Activated T-cell treated with anti-CD3 and anti-CD28 coated beads, Interleukin-2, amount 50 U/mL, for 48 hours (primary cell): Measurements from ENCODE around the gene PAFAH1B2.
A peak's percentile ranks its signal among the peaks of the same experiment; 100 is the strongest.
"Not testable (repeated sequence)": the region's sequence is repeated elsewhere in the genome, so short reads cannot be mapped to it uniquely, and the experiment has no call there.

Experiments
- DNase-seq, 2 experiments: peaks; one replicate each; pipeline ENCODE4 v3.0.0-alpha.2; 2020

PAFAH1B2 gene

DNA sequence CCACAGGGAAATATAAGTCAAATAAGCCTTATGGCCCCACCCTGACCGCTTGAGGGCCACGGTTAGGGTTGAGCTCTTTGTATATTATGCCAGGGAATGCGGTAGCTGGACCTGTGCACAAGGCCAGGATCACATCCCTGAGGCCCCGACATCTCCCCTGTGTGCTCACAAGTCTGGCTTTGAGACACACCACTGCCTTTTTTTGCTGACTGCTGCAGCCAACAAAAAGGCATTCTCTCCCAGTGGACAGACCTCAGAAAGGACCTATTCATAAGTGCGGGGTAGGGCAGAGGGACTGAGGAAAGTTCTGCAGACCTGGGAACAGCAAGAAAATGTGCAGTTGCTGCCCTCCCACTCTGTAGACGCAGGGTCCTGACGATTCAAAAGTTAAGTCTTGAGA, 31.0 kb downstream of the PAFAH1B2 start:
- DNase-seq, result no peak

DNA sequence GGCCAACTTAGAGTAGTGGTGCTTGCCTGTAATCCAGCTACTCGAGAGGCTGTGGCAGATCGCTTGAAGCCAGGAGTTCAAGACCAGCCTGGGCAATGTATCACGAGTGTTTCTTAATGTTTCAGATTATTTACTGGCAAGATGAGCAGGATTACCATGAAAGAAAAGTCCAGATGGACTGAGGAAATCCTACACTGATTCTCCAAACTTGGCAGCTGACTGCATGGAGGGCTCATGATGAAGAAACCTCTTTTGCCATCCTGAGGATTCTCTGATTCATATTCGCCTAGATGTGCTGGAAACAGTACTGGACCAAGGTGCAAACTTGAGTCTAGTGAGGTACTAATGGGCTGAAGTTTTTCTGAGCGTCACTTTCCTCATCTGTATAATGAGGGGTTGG, 31.7 kb downstream of the PAFAH1B2 start:
- no peak for DNase-seq

DNA sequence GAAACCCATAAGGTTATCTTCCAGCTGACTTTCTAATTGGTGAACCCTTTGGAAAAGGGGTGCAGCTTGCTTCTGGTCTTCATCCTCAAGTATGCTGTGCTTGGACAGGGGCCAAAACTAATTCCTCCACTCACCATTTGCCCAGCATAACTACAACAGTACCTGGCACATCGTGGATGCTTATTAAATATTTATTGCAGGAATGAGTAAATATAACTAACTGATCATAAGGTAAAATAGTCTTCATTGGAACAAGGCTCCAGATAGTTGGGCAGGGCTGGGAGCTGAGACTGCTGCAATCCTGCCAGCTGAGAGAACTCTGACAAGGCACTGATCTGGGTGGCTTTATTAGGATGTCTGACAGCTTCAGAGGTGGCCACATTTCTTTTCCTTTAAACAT, 32.1 kb downstream of the PAFAH1B2 start:
- no peak for DNase-seq

DNA sequence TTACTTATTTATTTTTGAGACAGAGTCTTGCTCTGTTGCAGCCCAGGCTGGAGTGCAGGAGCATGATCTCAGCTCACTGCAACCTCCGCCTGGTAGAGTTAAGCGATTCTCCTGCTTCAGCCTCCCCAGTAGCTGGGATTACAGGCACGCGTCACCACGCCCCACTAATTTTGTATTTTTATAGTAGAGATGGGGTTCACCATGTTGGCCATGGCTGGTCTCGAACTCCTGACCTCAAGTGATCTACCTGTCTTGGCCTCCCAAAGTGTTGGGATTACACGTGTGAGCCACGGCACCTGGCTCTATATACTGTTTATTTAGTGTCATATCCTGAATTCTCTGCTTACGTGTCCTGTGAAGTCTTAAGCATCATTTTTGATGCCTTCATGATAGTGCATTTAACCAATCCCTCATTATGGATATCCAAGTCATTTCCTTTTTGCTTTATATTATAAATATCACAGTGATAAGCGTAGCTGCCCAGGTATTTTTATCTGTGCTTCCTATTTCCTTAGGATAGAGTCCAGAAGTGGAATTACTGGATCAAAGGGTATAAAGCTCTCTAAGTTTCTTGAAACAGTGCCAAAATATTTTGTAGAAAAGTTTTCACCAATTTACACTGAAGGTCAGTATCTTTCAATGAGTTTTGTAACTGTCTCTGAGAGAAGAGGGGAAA, 33.6 kb downstream of the PAFAH1B2 start:
- peak in 1 of 2 experiments; percentile 15 for DNase-seq

DNA sequence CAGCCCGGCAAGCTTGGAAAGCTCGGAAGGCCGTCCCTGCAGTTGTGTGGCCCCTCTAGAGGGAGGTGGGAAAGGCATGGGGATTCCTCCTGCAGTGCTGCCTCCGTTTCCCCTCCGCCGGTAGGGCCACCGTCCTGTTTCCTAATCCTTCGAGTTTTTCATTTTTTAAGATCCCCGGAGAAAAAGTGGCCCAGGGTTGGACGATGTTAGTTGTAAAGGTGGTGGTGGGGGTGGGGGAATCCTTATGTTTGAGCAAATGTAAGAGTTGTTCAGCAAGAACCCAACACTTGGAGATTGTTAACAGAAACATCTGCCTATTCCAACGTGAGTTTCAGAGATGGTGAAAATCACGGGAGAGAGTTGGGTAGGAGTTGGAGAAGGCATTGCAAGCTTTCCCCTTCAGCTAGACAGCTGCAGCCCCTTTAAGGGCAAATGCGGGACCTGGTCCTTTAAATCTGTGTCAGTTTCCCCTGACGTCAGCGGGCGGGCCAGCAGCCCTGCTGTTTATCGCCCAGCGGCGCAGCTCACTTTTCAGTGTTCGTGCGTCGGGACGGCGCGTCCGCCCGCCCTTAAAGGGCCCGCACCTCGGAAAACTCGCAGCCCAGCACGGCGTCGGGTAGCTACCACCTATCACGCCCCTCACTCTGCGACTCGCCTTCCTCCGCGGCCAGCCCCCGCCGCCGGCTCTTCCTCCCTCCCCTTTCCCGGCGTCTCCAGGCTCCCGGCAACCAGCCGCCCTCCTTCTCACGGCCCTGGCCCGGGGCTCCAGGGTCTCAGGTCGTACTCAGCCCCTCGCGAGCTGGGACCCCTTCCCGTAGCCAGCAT, 34.3 kb downstream of the PAFAH1B2 start, which contains the start of gene SIDT2:
SIDT2 (plus strand) TSS at position 534 of the 825 bp plus-strand sequence. CDS start 521 bp downstream, outside the sequence.
- DNase-seq, result peak; percentile 88 to 91

DNA sequence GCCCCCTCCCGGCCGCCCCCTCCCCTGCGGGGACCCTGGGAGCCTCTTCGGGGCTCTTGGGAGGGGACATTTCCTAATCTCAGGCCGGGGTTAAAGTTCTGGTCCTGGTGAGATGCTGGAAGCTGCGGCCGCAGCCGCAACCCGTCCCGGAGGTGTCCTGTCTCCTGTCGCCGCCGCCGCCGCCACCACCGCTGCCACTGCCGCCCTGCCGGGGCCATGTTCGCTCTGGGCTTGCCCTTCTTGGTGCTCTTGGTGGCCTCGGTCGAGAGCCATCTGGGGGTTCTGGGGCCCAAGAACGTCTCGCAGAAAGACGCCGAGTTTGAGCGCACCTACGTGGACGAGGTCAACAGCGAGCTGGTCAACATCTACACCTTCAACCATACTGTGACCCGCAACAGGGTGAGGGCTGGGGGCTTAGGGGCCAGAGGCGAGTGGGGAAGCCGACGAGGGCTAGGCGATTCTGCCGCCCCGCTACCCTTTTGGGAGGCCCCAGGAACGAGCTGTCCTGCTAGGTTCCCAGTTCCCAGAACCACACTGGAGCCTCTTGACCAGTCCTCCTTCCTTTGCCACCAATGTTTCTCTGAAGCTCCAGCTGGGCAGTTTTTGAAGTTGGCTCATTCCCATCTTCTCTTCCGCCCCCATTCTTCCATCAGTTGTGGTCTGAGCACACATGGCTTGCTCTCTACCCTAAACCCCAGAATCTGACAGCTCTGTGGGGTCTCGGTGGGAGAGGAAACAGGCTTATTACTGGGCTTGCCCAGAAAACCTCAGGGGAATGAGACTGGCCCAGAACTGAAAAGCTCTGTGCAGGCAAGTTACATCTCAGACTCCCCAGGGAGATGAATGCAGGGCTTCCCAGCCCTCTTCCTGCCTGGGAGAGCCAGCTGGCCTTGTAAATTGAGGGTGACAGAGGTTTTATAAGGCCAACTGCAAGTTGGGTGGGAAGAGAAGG, 35.2 kb downstream of the PAFAH1B2 start:
- peak; percentile 65 for DNase-seq

DNA sequence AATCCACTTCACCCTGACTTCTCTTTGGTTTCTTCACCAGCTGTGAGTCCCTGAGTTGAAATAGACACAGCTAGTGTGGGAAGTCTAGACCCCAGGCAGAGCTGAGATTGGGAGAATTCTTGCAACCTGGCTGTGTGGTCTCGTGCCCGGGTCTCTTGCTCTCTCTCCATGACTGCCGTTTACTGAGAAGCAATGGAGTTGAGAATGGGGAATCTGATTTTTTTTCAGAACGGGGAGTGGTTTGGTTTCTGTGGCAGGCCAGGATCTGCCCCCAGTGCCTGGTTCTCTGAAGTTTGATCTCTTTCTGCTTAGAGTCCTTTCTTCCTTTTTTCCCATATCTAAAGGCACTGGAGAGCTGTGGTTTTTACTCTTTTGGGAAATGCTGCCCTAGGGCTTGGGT, 35.9 kb downstream of the PAFAH1B2 start:
- DNase-seq, result no peak

DNA sequence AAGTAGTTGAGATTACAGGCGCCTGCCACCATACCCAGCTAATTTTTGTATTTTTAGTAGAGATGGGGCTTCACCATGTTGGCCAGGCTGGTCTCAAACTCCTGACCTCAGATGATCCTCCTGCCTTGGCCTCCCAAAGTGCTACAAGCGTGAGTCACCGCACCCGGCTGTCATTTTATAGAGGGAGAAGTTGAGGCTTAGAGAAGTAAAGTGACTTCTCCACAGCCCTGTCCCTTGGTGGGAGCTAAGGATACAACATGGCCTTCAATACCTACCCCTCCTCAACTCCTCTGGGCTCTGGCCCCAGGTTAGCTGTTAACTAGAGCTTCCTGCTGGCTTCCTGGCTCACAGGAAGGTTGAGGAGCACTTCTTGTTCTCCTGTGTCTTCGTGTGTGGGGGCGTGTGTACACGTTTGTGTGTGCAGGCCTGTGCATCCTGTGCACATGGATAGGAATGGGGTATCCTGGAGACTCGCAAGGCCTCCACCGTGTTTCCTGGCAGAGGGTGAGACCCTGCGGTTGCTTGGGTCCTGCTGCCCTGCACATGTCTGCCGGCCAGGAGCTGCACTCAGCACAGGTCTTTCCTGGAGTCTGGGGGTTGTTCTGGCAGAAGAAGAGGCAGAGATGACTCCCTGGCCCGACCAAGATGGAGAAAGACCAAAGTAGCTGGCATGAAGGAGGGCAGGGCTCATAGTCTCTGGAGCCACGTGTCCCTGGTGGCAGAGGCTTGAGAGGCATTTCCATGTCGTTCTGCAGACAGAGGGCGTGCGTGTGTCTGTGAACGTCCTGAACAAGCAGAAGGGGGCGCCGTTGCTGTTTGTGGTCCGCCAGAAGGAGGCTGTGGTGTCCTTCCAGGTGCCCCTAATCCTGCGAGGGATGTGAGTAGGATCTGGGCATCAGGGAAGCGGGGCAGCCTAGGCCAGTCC, 36.8 kb downstream of the PAFAH1B2 start:
- peak; percentile 71 to 75 for DNase-seq

DNA sequence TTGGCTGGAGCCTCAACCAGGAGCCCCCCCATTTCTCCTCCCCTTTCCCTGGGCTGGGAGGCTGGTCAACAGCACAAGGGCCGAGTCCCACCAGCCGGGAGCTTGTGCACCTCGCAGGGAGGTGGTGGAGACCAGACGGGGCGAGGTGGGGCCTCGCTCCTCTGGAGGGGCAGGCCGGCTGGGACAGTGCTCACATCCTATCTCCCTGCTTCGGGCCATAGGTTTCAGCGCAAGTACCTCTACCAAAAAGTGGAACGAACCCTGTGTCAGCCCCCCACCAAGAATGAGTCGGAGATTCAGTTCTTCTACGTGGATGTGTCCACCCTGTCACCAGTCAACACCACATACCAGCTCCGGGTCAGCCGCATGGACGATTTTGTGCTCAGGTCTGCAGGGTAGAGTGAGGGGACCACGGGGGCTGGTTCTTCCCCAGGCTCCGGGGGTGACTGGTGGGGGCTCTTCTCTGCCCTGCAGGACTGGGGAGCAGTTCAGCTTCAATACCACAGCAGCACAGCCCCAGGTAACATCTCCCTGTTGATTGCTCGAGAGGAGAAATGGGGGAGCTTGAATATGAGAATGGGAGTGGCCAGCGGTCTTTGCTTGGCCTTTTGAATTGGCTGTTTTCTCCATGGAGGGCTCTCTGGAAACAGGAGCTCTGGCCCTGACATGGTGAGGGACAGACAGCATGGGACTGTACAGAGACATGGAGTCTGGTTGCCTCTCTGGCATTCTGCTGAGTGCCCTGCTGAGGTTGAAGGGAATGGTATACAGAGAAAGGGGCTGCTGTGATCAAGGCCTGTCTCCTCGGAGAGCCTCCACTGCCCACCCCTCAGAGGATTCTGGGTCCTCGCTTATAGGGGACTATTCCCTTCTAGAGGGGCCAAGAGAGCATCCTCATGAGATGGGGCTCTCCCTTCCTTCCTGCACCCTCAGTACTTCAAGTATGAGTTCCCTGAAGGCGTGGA, 37.8 kb downstream of the PAFAH1B2 start:
- peak in 1 of 2 experiments; percentile 7 for DNase-seq

DNA sequence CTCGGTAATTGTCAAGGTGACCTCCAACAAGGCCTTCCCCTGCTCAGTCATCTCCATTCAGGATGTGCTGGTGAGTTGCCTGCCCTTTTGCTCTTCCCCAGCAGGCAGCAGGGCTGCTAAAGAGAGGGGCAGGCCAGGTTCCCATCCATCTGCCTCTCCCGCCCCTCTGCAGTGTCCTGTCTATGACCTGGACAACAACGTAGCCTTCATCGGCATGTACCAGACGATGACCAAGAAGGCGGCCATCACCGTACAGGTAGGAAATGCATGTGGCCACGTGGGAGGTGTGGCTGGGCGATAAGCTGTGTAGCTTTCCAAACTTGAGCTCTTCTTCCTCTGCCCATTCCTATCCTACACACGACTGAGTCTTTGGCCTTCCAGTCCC, 38.5 kb downstream of the PAFAH1B2 start:
- DNase-seq, result peak in 1 of 2 experiments; percentile 9

DNA sequence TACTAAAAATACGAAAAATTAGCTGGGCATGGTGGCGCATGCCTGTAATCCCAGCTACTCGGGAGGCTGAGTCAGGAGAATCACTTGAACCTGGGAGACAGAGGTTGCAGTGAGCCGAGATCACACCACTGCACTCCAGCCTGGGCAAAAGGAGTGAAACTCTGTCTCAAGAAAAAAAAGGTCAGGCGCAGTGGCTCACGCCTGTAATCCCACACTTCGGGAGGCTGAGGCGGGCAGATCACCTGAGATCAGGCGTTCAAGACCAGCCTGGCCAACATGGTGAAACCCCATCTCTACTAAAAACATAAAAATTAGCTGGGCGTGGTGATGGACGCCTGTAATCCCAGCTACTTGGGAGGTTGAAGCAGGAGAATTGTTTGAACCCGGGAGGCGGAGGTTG, 39.1 kb downstream of the PAFAH1B2 start:
- DNase-seq, result not testable (repeated sequence)

DNA sequence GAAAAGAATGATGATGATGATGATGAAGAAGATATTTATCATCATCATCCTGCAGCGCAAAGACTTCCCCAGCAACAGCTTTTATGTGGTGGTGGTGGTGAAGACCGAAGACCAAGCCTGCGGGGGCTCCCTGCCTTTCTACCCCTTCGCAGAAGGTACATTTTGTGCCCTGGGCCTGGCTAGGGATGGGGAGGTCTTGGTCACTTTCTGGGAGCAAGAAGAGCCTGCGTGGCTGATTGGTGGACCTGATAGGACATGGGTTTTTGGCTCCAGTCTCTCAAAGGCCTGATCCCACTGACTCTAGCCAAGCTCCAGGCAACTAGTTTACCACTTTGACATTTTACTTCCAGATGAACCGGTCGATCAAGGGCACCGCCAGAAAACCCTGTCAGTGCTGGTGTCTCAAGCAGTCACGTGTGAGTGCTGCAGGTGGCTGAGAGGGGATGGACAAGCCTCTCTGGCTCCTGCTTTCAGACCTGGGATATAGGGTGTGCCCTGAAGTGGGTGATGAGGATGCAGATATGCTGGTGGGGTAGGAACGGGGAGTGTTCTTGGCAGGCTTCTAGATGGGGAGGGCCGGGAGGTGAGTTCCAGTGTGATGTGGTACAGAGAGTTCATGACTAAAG, 39.8 kb downstream of the PAFAH1B2 start:
- peak; percentile 6 to 10 for DNase-seq

DNA sequence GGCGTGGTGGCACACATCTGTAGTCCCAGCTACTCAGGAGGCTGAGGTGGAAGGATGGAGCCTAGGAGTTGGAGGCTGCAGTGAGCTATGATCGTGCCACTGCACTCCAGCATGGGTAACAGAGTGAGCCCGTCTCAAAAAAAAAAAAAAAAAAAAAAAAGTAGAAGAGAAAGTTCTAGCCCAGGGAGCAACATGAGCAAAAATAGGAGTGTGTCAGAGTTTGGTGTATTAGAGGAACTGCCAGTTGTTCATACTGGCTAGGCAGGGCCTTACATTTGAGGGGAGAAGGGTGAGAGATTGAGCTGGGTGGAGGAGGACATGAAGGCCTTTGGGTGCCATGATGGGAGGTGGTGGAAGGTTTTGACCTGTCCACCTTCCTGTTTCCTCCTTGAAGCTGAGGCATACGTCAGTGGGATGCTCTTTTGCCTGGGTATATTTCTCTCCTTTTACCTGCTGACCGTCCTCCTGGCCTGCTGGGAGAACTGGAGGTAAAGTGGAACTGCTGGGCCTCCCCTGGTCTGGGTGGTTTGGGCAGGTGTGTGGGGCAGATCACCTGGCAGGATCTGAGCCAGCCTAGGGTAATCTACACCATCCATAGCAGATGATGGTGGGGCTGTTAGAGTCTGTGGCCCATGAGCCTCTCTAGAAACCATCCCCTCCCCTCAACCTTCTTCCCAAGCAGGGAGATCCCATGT, 41.8 kb downstream of the PAFAH1B2 start:
- DNase-seq, result no peak

DNA sequence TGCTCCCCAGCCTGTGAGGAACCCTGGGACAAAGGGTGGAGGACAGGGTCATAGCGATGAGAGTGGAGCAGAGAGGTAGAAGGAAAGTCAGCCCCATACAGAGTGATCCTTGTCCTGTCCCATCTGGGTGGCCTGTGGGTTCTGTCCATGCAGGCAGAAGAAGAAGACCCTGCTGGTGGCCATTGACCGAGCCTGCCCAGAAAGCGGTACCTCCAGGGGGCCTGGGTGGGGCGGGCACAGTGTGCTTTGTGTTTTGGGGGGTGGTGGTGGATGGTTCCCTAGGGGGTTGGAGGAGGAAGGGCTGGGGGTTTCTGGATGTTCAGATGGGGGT, 42.3 kb downstream of the PAFAH1B2 start:
- DNase-seq, result no peak

DNA sequence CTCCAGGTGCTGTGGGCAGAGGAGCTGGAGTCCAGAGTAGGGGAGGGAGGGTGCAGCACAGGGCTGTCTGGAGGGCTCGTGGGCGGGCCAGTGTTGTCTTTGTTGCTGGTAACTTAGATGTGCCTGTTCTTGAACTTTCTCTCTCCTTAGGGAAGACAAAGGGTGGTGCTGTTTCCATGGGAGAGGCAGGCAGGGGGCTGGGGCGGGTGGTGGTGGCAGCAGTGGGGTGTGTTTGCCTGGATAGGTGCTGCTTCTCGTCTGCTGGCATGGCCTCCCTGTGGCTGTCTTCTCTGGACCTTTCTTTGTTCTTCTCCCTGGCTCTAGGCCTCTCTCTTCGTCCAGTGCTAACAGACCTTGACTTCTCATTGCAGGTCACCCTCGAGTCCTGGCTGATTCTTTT, 42.9 kb downstream of the PAFAH1B2 start:
- DNase-seq, result no peak

DNA sequence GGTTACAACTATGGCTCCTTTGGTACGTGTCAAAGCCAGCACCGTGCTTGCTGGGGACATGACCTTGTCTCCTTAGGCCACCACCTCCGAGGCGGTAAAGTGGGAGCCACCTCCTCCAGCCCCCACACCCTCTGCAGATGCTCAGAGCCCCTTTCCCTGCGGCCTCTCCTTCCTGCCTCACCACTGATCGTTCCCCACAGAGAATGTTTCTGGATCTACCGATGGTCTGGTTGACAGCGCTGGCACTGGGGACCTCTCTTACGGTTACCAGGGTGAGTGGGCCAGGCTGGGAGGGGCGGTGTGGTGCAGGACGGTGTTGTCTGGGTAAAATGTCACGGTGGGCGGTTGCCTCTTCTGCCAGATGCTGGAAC, 43.3 kb downstream of the PAFAH1B2 start:
- DNase-seq, result no peak

DNA sequence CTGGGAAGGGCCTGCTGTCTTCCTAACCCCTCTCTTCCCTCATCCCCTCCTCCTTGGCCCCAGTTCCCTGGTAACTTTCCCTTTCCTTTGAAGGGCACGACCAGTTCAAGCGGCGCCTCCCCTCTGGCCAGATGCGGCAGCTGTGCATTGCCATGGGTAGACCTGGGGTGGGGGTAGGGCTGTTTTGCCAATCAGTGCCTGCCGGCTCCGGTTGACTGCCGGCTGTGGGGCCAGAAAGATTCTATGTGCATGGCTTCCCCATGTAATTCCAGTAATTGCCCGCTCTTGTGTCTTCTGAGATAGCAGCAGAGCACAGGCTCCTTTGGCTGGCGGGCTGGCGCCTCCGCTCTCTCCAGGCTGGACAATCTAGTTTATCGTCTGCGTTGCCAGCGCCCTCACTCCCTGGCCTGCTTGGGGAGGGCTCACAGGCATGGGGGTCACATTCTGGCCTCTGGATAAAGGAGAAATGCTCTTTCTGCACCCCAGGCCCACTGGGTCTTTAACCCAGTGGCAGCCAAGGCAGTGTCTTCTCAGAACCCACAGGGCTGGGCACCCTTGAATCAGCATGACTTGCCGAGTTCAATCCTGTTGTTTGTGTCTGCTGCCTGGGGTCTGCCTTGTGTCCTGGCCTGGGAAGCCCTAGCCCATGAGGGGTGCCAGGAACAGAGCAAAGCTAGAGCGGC, 43.9 kb downstream of the PAFAH1B2 start:
- DNase-seq, result no peak

DNA sequence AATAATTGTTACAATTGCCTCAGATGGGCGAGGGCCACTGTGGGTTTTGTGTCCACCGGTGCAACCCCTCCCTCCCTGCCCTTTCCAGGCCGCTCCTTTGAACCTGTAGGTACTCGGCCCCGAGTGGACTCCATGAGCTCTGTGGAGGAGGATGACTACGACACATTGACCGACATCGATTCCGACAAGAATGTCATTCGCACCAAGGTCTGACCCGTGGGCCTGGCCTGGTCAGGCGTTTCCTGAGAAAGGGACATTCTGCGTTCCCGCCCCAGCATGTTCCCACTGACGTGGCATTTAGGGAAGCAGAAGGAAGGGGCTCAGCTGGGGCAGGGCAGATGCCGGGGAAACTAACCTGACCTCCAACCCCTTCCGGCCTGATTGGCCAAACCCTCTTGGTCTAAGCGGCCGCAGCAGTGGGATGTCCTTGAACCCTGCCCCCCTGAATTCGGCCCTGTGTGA, 44.6 kb downstream of the PAFAH1B2 start:
- no peak for DNase-seq
